GM06990 (cell line): ENCODE results near the gene HDAC4.

Experiments
- DNase-seq: peaks from one replicate; pipeline ENCODE4 v3.0.0-alpha.2; 2011; ENCODE audit not compliant: insufficient read length; ENCODE audit errors: extremely low read depth
- H3K27me3 ChIP-seq: replicated peaks from 2 replicates; pipeline ENCODE4 v1.6.0; 2011; ENCODE audit warnings: low read length; ENCODE audit not compliant: control insufficient read depth, insufficient read depth
- H3K36me3 ChIP-seq: 2 replicates; pipeline ENCODE4 v1.5.1; 2011; ENCODE audit warnings: low read length; ENCODE audit not compliant: control insufficient read depth, insufficient read depth
- H3K4me3 ChIP-seq: replicated peaks from 2 replicates; pipeline ENCODE4 v1.5.1; 2011; ENCODE audit warnings: low read depth, mild to moderate bottlenecking, control low read depth, low read length
- TF ChIP-seq, protein P1 (sequence below): IDR thresholded peaks from 2 replicates; pipeline ENCODE4 v1.5.1; 2011; ENCODE audit warnings: low read length, control low read depth, mild to moderate bottlenecking, inconsistent platforms; ENCODE audit not compliant: insufficient read depth, poor library complexity, severe bottlenecking

The HDAC4 gene

DNA sequence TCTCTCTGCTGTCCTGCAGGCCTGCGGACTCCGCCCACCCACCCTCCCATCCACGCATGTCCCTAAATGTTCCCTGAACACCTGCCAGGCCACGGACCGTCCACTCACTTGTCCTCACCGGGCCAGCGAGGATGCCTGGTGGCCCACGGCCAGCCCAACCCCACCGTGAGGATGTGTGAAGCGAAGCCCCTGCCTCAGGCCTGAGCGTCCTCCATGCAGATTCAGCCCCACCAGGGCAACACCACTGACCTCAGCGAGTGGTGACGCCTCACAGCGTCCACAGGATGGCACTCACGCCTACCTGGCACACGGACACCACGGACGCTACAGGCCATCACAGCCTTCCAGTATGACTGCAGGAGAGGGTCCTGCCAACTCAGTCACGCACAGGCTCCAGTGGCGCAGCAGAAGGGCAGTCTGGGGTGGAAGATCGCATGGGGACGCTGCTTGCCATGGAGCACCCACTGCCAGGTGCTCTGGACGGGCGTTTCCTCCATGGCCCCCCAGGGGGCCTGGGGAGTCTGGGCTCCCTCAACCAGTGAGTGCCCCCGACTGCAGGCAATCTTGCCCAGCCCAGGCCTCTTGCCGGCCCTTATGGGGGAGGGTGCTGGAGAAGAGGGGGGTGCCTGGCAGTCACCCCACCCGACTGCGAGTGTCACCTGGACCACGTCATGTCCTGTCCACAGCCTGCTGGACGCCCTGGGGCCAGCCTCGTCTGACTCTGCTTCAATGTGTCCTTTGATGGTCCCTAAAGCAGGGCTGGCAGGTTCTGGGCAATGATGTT is 25.4 kb downstream of the HDAC4 start:
- no peak for DNase-seq
- Histone ChIP-seq H3K27me3 (no peaks in the 10 kb centered on the region), H3K36me3 (no peaks in the 10 kb centered on the region), H3K4me3 (no peak overlapping the region)
- TF ChIP-seq, protein P1, sequence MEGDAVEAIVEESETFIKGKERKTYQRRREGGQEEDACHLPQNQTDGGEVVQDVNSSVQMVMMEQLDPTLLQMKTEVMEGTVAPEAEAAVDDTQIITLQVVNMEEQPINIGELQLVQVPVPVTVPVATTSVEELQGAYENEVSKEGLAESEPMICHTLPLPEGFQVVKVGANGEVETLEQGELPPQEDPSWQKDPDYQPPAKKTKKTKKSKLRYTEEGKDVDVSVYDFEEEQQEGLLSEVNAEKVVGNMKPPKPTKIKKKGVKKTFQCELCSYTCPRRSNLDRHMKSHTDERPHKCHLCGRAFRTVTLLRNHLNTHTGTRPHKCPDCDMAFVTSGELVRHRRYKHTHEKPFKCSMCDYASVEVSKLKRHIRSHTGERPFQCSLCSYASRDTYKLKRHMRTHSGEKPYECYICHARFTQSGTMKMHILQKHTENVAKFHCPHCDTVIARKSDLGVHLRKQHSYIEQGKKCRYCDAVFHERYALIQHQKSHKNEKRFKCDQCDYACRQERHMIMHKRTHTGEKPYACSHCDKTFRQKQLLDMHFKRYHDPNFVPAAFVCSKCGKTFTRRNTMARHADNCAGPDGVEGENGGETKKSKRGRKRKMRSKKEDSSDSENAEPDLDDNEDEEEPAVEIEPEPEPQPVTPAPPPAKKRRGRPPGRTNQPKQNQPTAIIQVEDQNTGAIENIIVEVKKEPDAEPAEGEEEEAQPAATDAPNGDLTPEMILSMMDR: no peak

DNA sequence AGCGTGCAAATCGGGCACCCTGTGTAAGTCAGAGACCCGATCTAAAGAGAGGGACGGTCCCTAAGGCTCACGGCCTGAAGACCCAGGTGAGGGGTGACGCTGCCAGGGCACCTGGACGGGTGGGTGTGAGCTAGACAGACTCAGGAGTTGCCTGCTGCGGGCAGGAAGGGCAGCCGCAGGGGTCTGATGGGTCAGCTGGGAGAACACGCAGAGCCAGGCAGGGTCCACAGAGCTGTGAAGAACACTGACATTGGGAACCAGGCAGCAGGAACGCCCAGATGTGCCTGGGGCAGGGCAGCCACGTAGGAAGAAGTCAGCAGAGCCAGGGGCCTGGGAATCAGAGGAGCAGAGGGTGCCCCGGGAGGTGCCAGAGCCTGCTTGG is 25.9 kb downstream of the HDAC4 start:
- no peaks in the 10 kb centered on the region for H3K27me3 ChIP-seq
- no peak overlapping the region for H3K4me3 ChIP-seq
- TF ChIP-seq, protein P1: no peak
- H3K36me3 ChIP-seq: no peaks in the 10 kb centered on the region
- no peak for DNase-seq

DNA sequence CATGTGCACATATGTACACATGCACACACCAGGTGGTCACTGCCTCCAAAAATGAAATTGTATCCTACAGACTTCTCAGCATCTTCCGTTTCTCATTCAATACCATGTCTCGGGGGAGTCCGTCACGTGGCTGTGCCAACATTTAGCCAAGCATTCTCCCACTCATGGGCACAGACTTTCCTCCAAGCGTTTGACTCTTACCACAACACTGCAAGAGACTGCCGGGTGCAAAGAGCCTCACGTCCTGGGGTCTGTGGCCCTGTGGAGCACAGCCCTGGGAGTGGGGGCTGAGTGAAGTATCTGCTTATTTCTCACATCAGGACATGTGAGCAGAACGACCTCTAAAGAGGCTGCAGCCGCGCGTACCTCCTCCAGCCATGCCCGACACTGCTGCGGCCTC is 28.0 kb downstream of the HDAC4 start:
- TF ChIP-seq, protein P1: no peak
- DNase-seq: no peak
- H3K36me3 ChIP-seq: no peaks in the 10 kb centered on the region

DNA sequence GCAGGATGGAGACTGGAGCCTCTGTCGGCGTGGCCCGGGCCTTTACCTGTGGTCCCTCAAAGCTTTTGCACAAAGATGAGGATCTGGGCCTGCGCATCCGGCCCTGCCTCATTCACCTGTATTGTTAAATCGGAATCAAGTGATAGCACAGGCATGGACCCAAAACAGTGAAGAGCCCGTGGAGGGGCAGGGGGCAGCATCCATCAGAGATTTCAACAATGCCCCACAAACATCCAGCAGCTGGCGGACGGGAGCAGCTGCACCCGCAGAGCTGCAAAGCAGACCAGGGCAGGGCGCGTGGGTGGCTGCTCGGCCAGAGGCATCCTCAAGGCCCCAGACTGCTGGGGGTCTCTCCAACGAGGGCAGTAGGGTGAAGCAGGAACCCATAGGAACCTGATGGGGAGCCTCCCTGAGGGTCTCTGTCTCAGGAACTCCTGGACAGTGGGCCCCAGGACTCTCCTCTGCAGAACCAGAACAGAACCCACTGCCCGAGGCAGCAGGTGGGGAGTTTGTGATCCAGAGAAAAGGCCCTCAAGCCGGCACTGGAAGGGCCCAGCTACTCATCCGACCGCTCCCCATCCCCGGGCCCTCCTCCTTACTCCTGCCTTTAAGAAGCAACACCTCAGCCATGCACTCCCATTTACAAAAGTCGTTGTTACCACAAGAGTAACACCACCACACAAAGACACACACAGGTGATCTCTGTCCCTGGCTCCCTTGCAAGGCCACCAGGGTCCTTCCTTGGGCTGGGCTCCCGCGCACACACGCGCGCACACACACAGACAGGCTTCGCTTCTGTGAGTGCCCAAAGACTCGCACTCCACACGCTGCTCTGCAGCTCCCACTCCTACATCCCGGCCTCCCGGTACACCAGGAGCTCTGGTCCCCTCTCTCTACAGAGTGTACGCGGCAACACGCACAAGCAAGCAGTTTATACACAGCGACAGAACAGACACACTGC is 28.8 kb downstream of the HDAC4 start:
- TF ChIP-seq, protein P1: no peak
- H3K27me3 ChIP-seq: no peaks in the 10 kb centered on the region
- H3K36me3 ChIP-seq: no peaks in the 10 kb centered on the region
- no peak overlapping the region for H3K4me3 ChIP-seq
- no peak for DNase-seq

More for the DNA sequence above, 28.0 kb downstream of the HDAC4 start:
- Histone ChIP-seq H3K4me3 (no peak overlapping the region), H3K27me3 (no peaks in the 10 kb centered on the region)

DNA sequence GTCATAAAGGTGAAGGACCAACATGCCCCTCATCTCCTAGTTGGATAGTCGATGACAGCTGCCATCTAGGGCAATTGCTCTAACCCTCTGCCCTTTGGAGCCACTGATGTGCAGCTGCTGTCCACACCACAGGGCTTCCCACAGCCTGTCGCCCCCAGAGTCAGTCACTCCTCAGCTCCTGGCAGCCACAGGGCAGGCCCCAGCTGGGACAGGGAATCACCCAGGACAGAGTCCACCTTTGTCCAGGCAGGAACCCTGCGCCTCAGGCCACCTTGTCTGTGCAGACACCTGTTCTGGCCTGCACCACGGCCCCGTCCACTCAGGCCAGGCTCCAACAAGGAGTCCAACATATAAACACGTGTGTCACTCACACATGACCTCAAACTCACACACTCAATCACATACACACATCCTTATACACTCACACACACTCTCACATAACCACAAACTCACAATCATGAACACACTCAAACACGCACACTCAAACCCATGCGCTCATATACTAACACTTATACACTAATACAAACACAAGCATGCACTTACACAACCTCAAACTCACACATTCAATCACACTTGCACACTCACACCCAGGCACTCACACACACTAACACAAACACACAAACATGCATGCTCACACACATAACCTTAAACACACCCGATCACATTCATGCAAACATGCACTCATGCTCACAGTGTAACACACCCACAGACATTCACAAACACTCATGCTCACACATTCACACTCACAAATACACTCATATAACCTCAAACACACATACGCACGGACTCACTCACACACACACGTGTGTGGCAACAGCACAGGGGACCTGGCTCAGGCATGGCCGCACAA is 29.7 kb downstream of the HDAC4 start:
- TF ChIP-seq, protein P1: no peak
- no peaks in the 10 kb centered on the region for H3K27me3 ChIP-seq
- no peaks in the 10 kb centered on the region for H3K36me3 ChIP-seq
- no peak overlapping the region for H3K4me3 ChIP-seq
- DNase-seq: no peak
